ENCODE data around the gene TTK.
"Not testable (repeated sequence)": the region's sequence is repeated elsewhere in the genome, so short reads cannot be mapped to it uniquely, and the experiment has no call there.

The TTK gene

DNA sequence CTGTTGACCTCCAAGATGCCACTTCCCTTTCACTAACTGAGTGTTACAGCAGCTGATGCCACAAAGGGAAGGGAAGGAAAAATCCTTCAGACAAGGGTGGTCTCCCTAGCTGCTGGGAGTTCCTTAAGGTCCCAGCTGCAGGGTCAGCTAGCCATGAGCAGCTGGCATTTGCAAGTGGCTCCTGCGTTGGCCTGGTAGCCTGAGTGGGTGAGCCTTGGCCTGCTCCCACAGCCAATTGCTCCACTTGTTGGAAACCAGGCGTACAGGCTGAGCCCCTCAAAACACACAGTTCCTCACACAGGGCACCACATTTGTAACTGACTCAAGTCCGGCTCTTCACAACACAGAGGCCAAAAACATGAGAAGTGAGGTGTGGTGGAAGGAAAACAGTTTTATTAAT is 16.7 kb downstream of the TTK start:
- no peak for DNase-seq (ENCODE audit: extremely low read depth in 1 of 2, low read depth in 1 of 2)

DNA sequence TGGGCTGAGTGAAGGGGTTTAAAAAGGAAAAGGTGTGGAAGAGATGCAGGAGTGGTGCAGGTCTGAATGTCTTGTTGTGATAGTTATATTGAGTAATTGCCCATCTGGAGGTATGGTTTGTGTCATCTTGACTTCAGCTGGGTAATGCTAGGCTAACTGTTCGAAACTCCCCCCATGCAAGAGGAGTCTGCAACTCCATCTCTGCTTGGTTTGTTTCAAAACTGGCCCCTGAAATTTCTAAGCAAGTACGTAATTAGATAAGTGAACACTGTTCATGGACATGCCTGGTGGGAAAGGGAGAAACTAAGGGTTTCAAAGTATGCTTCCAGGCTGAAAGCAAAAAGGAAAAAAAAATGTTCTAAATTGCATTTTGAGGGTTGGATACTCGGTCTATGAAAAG is 17.1 kb downstream of the TTK start:
- no peak for DNase-seq (ENCODE audit: extremely low read depth in 1 of 2, low read depth in 1 of 2)

DNA sequence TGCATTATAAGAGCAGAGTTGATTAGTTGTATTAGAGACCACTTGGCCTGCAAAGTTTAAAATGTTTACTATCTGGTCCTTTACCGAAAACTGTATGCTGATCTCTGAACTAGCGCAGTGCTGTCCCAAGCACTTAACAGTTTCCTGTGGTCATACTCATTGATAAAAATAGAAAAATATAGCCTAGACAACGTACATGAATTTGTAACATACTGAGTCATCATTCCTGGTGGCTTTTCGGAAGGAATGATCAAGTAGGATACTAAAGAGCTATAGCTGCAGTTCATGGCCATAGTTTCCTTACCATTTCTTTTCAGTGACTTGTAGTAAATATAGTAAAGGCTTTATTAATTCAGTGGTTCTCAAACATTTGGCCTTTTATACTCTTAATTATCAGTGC is 18.4 kb downstream of the TTK start:
- DNase-seq (ENCODE audit: extremely low read depth in 1 of 2, low read depth in 1 of 2), result no peak

DNA sequence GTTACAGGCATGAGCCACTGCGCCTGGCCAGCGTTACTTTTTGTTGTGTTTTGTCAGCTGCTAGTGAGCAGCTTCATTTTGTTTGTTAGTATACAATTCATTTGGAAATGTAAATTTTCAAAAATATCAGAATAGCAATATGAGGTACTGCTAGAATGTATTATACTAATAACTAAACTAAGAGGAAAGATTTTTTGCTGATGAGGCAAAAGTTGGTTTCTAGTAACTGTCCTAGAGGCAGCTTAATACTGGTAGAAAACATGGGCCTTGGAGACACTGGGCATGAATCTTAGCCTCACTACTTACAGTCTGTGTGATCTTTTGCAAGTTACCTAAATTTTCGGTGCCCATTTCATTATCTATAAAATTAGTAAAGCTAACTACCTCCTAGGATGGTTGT is 24.1 kb downstream of the TTK start:
- no peak for DNase-seq (ENCODE audit: extremely low read depth in 1 of 2, low read depth in 1 of 2)

DNA sequence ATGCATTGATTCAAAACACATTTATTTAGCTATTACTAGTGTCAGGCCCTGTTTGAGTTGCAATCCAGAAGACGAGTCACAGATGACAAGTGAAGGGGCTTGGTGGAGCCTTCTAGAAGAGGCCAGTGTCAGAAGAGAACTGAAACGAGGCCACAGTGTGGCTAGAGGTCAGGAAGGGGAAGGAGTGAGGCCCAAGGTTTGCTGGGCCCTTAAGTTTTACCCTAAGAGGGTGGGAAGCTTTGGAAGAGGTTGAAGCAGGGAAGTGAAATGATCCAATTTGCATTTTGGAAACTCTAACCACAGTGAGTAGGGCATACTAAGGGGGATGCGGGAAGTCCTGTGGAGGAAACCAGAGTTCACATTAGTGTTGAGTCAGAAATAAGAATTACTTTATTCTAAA is 25.0 kb downstream of the TTK start:
- DNase-seq (ENCODE audit: extremely low read depth in 1 of 2, low read depth in 1 of 2), result no peak

DNA sequence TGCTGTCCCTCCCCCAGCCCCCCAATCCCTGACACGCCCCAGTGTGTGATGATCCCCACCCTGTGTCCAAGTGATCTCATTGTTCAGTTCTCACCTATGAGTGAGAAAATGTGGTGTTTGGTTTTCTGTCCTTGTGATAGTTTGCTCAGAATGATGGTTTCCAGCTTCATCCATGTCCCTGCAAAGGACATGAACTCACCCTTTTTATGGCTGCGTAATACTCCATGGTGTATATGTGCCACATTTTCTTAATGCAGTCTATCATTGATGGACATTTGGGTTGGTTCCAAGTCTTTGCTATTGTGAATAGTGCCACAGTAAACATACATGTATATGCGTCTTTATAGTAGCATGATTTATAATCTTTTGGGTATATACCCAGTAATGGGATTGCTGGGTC is 43.8 kb downstream of the TTK start:
- not testable (repeated sequence) for DNase-seq (ENCODE audit: extremely low read depth in 1 of 2, low read depth in 1 of 2)

DNA sequence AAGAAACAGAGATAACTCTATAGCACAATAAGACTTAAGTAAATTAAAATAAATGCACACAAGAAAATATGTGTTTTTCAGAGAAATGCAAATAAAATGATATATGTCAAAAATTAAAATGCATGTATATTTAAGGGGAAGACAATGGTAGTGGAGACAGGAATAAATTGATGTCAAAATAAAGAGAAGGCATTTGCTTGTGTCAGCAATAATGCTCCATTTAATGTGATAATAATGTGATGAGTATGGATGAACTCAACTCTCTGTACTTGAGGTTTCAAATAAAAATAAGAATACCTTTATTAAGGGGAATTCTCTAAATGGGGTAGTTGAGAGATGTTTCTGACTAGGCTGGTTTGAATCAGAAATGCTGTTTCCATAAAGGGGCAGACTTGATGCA is 56.3 kb downstream of the TTK start:
- DNase-seq (ENCODE audit: extremely low read depth in 1 of 2, low read depth in 1 of 2), result no peak

DNA sequence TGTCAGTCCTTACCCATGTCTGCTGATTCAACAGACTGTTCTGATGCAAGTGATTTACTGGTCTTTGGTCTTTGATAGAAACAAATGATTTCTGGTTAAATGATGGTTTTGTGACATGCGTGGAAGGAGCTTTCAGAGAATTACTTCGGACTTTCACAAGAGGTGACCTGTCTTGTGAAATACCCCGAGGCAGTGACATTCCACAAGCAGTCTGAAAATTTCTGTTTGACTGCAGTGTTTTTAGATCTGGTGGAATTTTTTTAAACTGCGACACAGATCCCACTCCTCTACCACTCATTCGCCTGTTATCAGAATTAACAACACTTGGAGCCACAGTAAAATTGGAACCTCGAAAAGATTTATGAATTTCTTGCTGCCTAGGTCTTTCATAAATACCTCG is 63.7 kb downstream of the TTK start:
- DNase-seq (ENCODE audit: extremely low read depth in 1 of 2, low read depth in 1 of 2), result not testable (repeated sequence)

DNA sequence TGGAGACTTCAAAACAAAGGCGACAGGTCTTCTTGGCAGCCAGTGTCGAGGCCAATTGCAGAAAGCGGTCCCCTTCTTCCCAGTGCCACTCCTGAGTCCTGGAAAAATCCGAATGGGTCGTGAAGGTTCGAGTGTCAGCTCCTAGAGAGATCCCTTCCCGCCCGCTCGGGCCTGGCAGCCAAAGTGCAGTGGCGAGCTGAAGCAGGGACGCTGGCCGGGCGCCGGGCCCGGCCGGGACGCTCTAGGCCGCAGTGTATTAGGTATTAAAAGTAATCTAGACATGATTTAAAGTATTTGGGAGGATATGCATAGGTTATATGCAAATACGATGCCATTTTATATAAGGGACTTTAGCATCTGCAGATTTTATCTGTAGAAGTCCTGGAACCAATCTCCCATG is 66.0 kb downstream of the TTK start:
- DNase-seq (ENCODE audit: extremely low read depth in 1 of 2, low read depth in 1 of 2), result not testable (repeated sequence)

DNA sequence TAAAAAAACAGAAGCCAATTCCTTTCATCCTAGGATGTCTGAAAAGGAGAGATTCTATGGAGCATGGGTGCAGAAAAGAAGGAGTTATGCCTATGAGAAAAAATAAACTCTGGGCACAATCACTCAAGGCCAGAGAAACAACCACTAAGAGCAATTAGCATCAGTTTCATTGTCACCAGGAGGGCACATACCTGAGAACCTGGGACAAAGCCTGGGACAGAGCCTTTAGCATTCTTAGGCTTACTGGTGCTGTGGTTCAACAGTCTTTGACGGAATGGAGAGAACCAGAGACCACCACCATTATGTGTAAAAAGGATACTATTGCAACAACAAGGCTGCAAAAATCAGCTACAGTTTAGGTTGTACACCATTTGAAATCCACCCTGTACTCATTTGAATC is 72.6 kb downstream of the TTK start:
- no peak for DNase-seq (ENCODE audit: extremely low read depth in 1 of 2, low read depth in 1 of 2)

DNA sequence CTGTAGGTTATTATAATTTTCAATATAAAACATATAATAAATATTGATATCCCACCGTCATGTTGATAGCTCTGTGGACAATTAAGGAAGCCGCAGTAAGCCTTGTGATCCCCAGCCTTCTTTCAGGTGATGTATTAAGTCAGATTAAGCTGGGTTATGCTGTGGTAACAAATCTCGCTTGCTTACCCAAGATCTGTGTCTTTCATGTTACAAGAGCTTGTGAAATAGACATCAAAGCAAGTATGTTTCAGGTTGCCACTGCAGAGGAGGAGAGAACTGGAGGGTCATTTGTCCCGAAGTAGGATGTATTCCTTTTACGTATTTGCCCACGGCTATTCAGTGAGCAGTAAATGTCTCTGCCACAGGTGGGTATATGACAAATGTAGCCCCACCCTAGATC is 84.2 kb downstream of the TTK start:
- DNase-seq (ENCODE audit: extremely low read depth in 1 of 2, low read depth in 1 of 2), result no peak

DNA sequence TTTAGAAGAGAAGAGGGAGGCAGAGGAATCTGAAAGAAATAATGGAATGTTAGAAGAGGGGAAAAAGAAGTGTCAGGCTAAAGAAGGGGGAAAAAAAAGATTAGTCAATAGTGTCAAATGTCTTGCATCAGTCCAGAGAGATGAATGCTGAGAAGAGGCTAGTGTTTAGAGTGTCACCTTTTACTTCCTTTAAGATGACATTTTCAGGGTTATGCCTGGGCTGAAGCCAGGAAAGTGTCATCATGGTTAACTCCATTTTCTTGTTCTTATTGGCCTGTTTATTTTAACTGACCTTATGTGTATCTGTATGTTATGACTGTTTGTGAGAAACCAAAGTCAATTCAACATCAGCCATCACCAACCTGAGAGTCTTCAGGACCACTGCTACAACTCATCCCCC is 87.1 kb downstream of the TTK start:
- DNase-seq (ENCODE audit: extremely low read depth in 1 of 2, low read depth in 1 of 2), result no peak

All from stimulated activated CD8-positive, alpha-beta memory T cell treated with anti-CD3 and anti-CD28 coated beads, Interleukin-7, amount 100 ng/mL, for 48 hours (primary cell).